ENCODE data around the gene SAMD8.

DNA sequence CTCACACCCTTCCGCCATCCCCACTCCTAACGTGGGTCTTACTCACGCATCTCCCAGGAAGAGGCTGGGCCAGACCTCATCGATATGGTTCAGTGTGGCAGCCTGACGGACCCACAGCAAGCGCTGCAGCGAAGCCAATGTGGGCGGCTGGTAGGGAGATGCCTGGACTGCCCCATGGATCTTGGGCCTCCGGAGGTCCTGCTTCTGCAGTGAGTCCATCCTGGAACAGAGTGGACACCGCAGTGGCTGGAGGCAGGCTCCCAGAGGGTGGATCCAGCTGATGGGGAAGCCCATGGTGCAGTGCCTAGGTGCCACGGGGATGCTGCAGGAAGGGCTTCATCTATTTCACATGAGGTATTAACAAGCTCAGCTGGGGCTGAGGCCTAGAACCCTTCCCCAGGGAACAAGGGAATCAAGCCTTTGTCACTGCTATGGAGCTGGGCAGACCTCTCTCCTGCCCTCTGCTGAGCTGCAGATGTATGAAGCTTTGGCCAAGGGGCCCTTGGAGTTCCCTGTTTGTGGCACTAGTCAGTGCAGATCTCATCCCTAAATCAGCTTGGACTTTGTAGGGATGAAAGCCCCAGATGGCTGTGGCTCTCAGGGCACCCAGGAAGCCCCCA lies 13.7 kb upstream of the SAMD8 start:
- TF ChIP-seq, protein P1, sequence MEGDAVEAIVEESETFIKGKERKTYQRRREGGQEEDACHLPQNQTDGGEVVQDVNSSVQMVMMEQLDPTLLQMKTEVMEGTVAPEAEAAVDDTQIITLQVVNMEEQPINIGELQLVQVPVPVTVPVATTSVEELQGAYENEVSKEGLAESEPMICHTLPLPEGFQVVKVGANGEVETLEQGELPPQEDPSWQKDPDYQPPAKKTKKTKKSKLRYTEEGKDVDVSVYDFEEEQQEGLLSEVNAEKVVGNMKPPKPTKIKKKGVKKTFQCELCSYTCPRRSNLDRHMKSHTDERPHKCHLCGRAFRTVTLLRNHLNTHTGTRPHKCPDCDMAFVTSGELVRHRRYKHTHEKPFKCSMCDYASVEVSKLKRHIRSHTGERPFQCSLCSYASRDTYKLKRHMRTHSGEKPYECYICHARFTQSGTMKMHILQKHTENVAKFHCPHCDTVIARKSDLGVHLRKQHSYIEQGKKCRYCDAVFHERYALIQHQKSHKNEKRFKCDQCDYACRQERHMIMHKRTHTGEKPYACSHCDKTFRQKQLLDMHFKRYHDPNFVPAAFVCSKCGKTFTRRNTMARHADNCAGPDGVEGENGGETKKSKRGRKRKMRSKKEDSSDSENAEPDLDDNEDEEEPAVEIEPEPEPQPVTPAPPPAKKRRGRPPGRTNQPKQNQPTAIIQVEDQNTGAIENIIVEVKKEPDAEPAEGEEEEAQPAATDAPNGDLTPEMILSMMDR (IDR thresholded peaks at IDR 0.05): peak in 1 of 3 experiments; percentile 11
- TF ChIP-seq POLR2A (IDR thresholded peaks at IDR 0.05): no peak
